ENCODE results near the gene WASF1. TPM values are rescaled to one million over a fixed set of nuclear protein-coding genes. Genes with fewer than 3 reads are reported as not detected.

The WASF1 gene
- total and polyA plus RNA-seq, 2 donors (not counting 3 experiments of a cell fraction or from before 2014, with no cell fraction given), result 20.9 to 27.5 TPM

- Histone ChIP-seq H3K27me3 (ENCODE audit: control insufficient read depth in 2 of 2, insufficient read depth in 2 of 2, low read length in 2 of 2) (peaks cover 19 to 32% of the 10 kb centered on the region in 2 experiments), H3K4me2 (ENCODE audit: insufficient read depth, low read length) (no peak overlapping the region), H3K4me1 (ENCODE audit: control insufficient read depth, extremely low read depth, insufficient read depth, low read length) (no peaks in the 10 kb centered on the region), H3K9me3 (replicated peaks; ENCODE audit: control insufficient read depth, insufficient read depth, low read length) (no peaks in the 10 kb centered on the region), H3K9ac (replicated peaks; ENCODE audit: extremely low read depth, insufficient read depth, low read length) (no peak overlapping the region), H4K20me1 (replicated peaks; ENCODE audit: control insufficient read depth, extremely low read depth, insufficient read depth, low read length) (no peaks in the 10 kb centered on the region), H3K9me1 (replicated peaks; ENCODE audit: control insufficient read depth, extremely low read depth, insufficient read depth, low read length) (no peaks in the 10 kb centered on the region), H2AFZ (ENCODE audit: low read depth, low read length) (no peak overlapping the region), H3K4me3 (replicated peaks in 1 of 3; ENCODE audit: insufficient read depth in 1 of 3, low read depth in 1 of 3, low read length in 3 of 3) (no peak overlapping the region), H3K79me2 (ENCODE audit: control insufficient read depth, insufficient read depth, low read length) (no peaks in the 10 kb centered on the region), H3K36me3 (ENCODE audit: control insufficient read depth in 2 of 2, extremely low read depth in 1 of 2, insufficient read depth in 2 of 2, low read length in 2 of 2) (no peaks in the 10 kb centered on the region), H3K27ac (ENCODE audit: insufficient read depth, low read depth, low read length) (no peak overlapping the region)
- FAIRE-seq (no peak), DNase-seq (ENCODE audit: low read depth, low spot score) (no peak)
- BruUV-seq (replicated peaks), result no TSS peak
- intact Hi-C loops (cut with micrococcal nuclease), result no loop called here
- TF ChIP-seq GATA2 (IDR thresholded peaks at IDR 0.05; ENCODE audit: insufficient read depth, insufficient read length, low read depth, low read length) (no peak), MYC (IDR thresholded peaks at IDR 0.05; ENCODE audit: low read depth, low read length) (no peak), POLR2AphosphoS5 (IDR thresholded peaks at IDR 0.05; ENCODE audit: insufficient read depth, low read depth, low read length) (no peak), MAX (IDR thresholded peaks at IDR 0.05; ENCODE audit: insufficient read depth, insufficient read length) (no peak)
- ChIA-PET CTCF (interaction anchor here (0.7 kb wide), 1 partner anchor 27 kb away, joined by 3 read pairs; no protein-coding TSS in a partner anchor), POLR2A (no interaction called here)
- dilution Hi-C loops (cut with MboI; ENCODE audit: extremely low pct_ligation_motif_present, low sequenced_read_pairs), result no loop called here
Observed at GRCh38 chr6:110068592-110068967, 110.9 kb downstream of the WASF1 start.

GRCh38 chr6:110067837-110068591, 111.5 kb downstream of the WASF1 start:
- H3K4me3 ChIP-seq (replicated peaks in 1 of 3; ENCODE audit: insufficient read depth in 1 of 3, low read depth in 1 of 3, low read length in 3 of 3), result no peak overlapping the region
- H4K20me1 ChIP-seq (replicated peaks; ENCODE audit: control insufficient read depth, extremely low read depth, insufficient read depth, low read length), result no peaks in the 10 kb centered on the region
- FAIRE-seq (no peak), DNase-seq (ENCODE audit: low read depth, low spot score) (no peak)
- intact Hi-C loops (cut with micrococcal nuclease), result no loop called here
- no peak overlapping the region for H3K9ac ChIP-seq (replicated peaks; ENCODE audit: extremely low read depth, insufficient read depth, low read length)
- no peaks in the 10 kb centered on the region for H3K36me3 ChIP-seq (ENCODE audit: control insufficient read depth in 2 of 2, extremely low read depth in 1 of 2, insufficient read depth in 2 of 2, low read length in 2 of 2)
- H2AFZ ChIP-seq (ENCODE audit: low read depth, low read length), result no peak overlapping the region
- dilution Hi-C loops (cut with MboI; ENCODE audit: extremely low pct_ligation_motif_present, low sequenced_read_pairs), result no loop called here
- ChIA-PET POLR2A (no interaction called here), CTCF (interaction anchor here (0.7 kb wide), 1 partner anchor 27 kb away, joined by 3 read pairs; no protein-coding TSS in a partner anchor)
- H3K4me2 ChIP-seq (ENCODE audit: insufficient read depth, low read length), result no peak overlapping the region
- H3K79me2 ChIP-seq (ENCODE audit: control insufficient read depth, insufficient read depth, low read length), result no peaks in the 10 kb centered on the region
- no peaks in the 10 kb centered on the region for H3K9me1 ChIP-seq (replicated peaks; ENCODE audit: control insufficient read depth, extremely low read depth, insufficient read depth, low read length)
- no TSS peak for BruUV-seq (replicated peaks)
- no peak for TF ChIP-seq POLR2A (IDR thresholded peaks at IDR 0.05; ENCODE audit: low read depth, low read length)
- TF ChIP-seq EZH2 (IDR thresholded peaks at IDR 0.05; ENCODE audit: borderline replicate concordance, low read depth, low read length, severe bottlenecking), result no peak
- TF ChIP-seq, protein P1, sequence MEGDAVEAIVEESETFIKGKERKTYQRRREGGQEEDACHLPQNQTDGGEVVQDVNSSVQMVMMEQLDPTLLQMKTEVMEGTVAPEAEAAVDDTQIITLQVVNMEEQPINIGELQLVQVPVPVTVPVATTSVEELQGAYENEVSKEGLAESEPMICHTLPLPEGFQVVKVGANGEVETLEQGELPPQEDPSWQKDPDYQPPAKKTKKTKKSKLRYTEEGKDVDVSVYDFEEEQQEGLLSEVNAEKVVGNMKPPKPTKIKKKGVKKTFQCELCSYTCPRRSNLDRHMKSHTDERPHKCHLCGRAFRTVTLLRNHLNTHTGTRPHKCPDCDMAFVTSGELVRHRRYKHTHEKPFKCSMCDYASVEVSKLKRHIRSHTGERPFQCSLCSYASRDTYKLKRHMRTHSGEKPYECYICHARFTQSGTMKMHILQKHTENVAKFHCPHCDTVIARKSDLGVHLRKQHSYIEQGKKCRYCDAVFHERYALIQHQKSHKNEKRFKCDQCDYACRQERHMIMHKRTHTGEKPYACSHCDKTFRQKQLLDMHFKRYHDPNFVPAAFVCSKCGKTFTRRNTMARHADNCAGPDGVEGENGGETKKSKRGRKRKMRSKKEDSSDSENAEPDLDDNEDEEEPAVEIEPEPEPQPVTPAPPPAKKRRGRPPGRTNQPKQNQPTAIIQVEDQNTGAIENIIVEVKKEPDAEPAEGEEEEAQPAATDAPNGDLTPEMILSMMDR (IDR thresholded peaks at IDR 0.05; ENCODE audit: extremely low read depth in 1 of 2, insufficient read depth in 1 of 2, low read depth in 1 of 2, low read length in 2 of 2), result no peak
- TF ChIP-seq MAX (IDR thresholded peaks at IDR 0.05; ENCODE audit: insufficient read depth, insufficient read length), result no peak
- TF ChIP-seq MYC (IDR thresholded peaks at IDR 0.05; ENCODE audit: low read depth, low read length), result no peak
- TF ChIP-seq POLR2AphosphoS5 (IDR thresholded peaks at IDR 0.05; ENCODE audit: insufficient read depth, low read depth, low read length), result no peak
- TF ChIP-seq JUN (IDR thresholded peaks at IDR 0.05; ENCODE audit: borderline replicate concordance, insufficient read depth, insufficient read length, low read depth), result no peak
- TF ChIP-seq GATA2 (IDR thresholded peaks at IDR 0.05; ENCODE audit: insufficient read depth, insufficient read length, low read depth, low read length), result no peak
- TF ChIP-seq FOS (IDR thresholded peaks at IDR 0.05; ENCODE audit: borderline replicate concordance, insufficient read depth, low read length), result no peak
- H3K4me1 ChIP-seq (ENCODE audit: control insufficient read depth, extremely low read depth, insufficient read depth, low read length), result no peaks in the 10 kb centered on the region
- no peaks in the 10 kb centered on the region for H3K9me3 ChIP-seq (replicated peaks; ENCODE audit: control insufficient read depth, insufficient read depth, low read length)
- no peak overlapping the region for H3K27ac ChIP-seq (ENCODE audit: insufficient read depth, low read depth, low read length)
- H3K27me3 ChIP-seq (ENCODE audit: control insufficient read depth in 2 of 2, insufficient read depth in 2 of 2, low read length in 2 of 2), result peaks cover 21 to 32% of the 10 kb centered on the region in 2 experiments
